ENCODE measurements around the gene DCAKD. TPM values are rescaled to one million over a fixed set of nuclear protein-coding genes. Genes with fewer than 3 reads are reported as not detected.

Gene DCAKD
- total RNA-seq, 1 donor from 2014 or later: 31.4 TPM

DNA sequence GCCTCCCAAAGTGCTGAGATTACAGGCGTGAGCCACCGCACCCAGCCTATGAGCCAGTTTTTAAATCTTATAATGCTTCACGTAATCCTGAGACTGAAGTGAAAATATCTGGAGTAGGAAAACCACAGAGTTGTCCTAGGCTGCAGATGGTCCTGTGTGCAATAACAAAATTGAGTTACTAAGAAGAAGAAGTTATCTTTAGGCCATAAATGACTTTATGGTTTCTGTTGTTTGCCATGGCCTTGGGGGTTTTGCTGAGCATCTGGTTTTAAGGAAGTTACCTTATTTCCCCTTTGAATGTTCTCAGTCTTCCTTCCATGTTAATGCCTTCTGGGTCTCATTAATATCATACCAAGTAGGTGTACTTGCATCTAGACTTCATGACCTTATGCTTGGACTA lies 26.2 kb upstream of the DCAKD start:
- Histone ChIP-seq H3K27ac (no peak overlapping the region), H4K20me1 (ENCODE audit: low read depth) (peaks cover 14% of the 10 kb centered on the region), H3K9me3 (ENCODE audit: low read depth) (no peaks in the 10 kb centered on the region), H2AFZ (replicated peaks) (no peak overlapping the region), H3K4me2 (no peak overlapping the region), H3K79me2 (ENCODE audit: low read depth) (peaks cover 68% of the 10 kb centered on the region), H3K4me3 (no peak overlapping the region), H3K9ac (no peak overlapping the region), H3K27me3 (no peaks in the 10 kb centered on the region), H3K4me1 (no peaks in the 10 kb centered on the region), H3K36me3 (no peaks in the 10 kb centered on the region), H3F3A (ENCODE audit: low read depth) (no peaks in the 10 kb centered on the region)
- H3K4me1 Mint-ChIP-seq: peaks cover 2% of the 10 kb centered on the region
- H3K36me3 Mint-ChIP-seq: peaks cover 29% of the 10 kb centered on the region
- no peak overlapping the region for H3K27ac Mint-ChIP-seq
- H3K4me3 Mint-ChIP-seq: no peak overlapping the region
- H3K9me3 Mint-ChIP-seq: no peaks in the 10 kb centered on the region
- TF ChIP-seq CTCF (IDR thresholded peaks at IDR 0.05) (no peak), EZH2 (IDR thresholded peaks at IDR 0.05) (no peak), EZH2phosphoT487 (IDR thresholded peaks at IDR 0.05) (no peak)
- peaks cover 11% of the 10 kb centered on the region for H3K27me3 Mint-ChIP-seq (ENCODE audit: insufficient read depth, low read depth)
- DNase-seq (ENCODE audit: low spot score): no peak

GRCh38 chr17:45073414-45074070 lies 22.1 kb upstream of the DCAKD start:
- no peaks in the 10 kb centered on the region for H3K4me1 ChIP-seq
- H3K79me2 ChIP-seq (ENCODE audit: low read depth): peaks cover 94% of the 10 kb centered on the region
- H3K36me3 Mint-ChIP-seq: peaks cover 20% of the 10 kb centered on the region
- no peak overlapping the region for H3K4me3 ChIP-seq
- no peak overlapping the region for H3K9ac ChIP-seq
- H3K9me3 Mint-ChIP-seq: no peaks in the 10 kb centered on the region
- H3K27me3 ChIP-seq: no peaks in the 10 kb centered on the region
- H3K27me3 Mint-ChIP-seq (ENCODE audit: insufficient read depth, low read depth): peaks cover 6% of the 10 kb centered on the region
- H4K20me1 ChIP-seq (ENCODE audit: low read depth): peaks cover 14% of the 10 kb centered on the region
- H3K27ac Mint-ChIP-seq: peak overlapping the region; percentile 40
- no peak overlapping the region for H3K27ac ChIP-seq
- H3K4me2 ChIP-seq: no peak overlapping the region
- peaks cover 5% of the 10 kb centered on the region for H3K4me1 Mint-ChIP-seq
- no peak overlapping the region for H2AFZ ChIP-seq (replicated peaks)
- no peak overlapping the region for H3K4me3 Mint-ChIP-seq
- TF ChIP-seq EZH2phosphoT487 (IDR thresholded peaks at IDR 0.05) (no peak), CTCF (IDR thresholded peaks at IDR 0.05) (no peak), EZH2 (IDR thresholded peaks at IDR 0.05) (no peak)
- H3K9me3 ChIP-seq (ENCODE audit: low read depth): no peaks in the 10 kb centered on the region
- peaks cover 7% of the 10 kb centered on the region for H3F3A ChIP-seq (ENCODE audit: low read depth)
- no peak for DNase-seq (ENCODE audit: low spot score)
- H3K36me3 ChIP-seq: no peaks in the 10 kb centered on the region

GRCh38 chr17:45070809-45071208 lies 19.4 kb upstream of the DCAKD start:
- Histone ChIP-seq H3K4me3 (no peak overlapping the region), H3K4me2 (no peak overlapping the region), H3K27ac (no peak overlapping the region), H4K20me1 (ENCODE audit: low read depth) (peaks cover 11% of the 10 kb centered on the region), H3K36me3 (no peaks in the 10 kb centered on the region), H3K27me3 (no peaks in the 10 kb centered on the region), H2AFZ (replicated peaks) (no peak overlapping the region), H3K9me3 (ENCODE audit: low read depth) (no peaks in the 10 kb centered on the region), H3K79me2 (ENCODE audit: low read depth) (peaks cover 94% of the 10 kb centered on the region), H3K4me1 (no peaks in the 10 kb centered on the region), H3F3A (ENCODE audit: low read depth) (peaks cover 14% of the 10 kb centered on the region), H3K9ac (no peak overlapping the region)
- Mint-ChIP-seq H3K4me1 (peaks cover 5% of the 10 kb centered on the region), H3K36me3 (peaks cover 18% of the 10 kb centered on the region), H3K27ac (no peak overlapping the region), H3K9me3 (no peaks in the 10 kb centered on the region), H3K27me3 (ENCODE audit: insufficient read depth, low read depth) (peaks cover 6% of the 10 kb centered on the region), H3K4me3 (no peak overlapping the region)
- TF ChIP-seq EZH2 (IDR thresholded peaks at IDR 0.05) (no peak), CTCF (IDR thresholded peaks at IDR 0.05) (no peak)
- no peak for DNase-seq (ENCODE audit: low spot score)
